Measurements from ENCODE around the gene DNM3. TPM values are rescaled to one million over a fixed set of nuclear protein-coding genes. Genes with fewer than 3 reads are reported as not detected.

The DNM3 gene
- total and polyA plus RNA-seq, 2 experiments from 2014 or later, result 5.2 to 12.2 TPM

GRCh38 chr1:171833091-171833825 is 8.0 kb upstream of the DNM3 start (continued):
- TF ChIP-seq ZNF462 (CRISPR knock-in tag; IDR thresholded peaks at IDR 0.05) (no peak), ZNF331 (CRISPR knock-in tag; IDR thresholded peaks at IDR 0.05; ENCODE audit: low read depth) (no peak), ZNF114 (CRISPR knock-in tag; IDR thresholded peaks at IDR 0.05) (no peak), ETS1 (IDR thresholded peaks at IDR 0.05) (no peak)

GRCh38 chr1:171834821-171835220 is 6.5 kb upstream of the DNM3 start:
- DNase-seq (ENCODE audit: low spot score) (no peak), ATAC-seq (no peak)
- H3K27ac Mint-ChIP-seq, result no peak overlapping the region
- Histone ChIP-seq H3K79me2 (replicated peaks; ENCODE audit: insufficient read depth) (no peaks in the 10 kb centered on the region), H3K4me2 (no peak overlapping the region), H3K4me1 (ENCODE audit: insufficient read depth) (no peaks in the 10 kb centered on the region), H3K9me2 (ENCODE audit: insufficient read depth) (no peaks in the 10 kb centered on the region), H3K27me3 (ENCODE audit: insufficient read depth) (peaks cover 4% of the 10 kb centered on the region; the same call in 1 of the 2 replicates), H3F3A (replicated peaks; ENCODE audit: low read depth) (no peaks in the 10 kb centered on the region), H3K27ac (ENCODE audit: low read depth) (no peak overlapping the region), H2AFZ (no peak overlapping the region), H3K36me3 (ENCODE audit: insufficient read depth) (no peaks in the 10 kb centered on the region), H4K20me1 (replicated peaks; ENCODE audit: insufficient read depth) (no peaks in the 10 kb centered on the region), H3K4me3 (no peak overlapping the region)
- no peaks in the 10 kb centered on the region for H3K9me3 Mint-ChIP-seq
- H3K27me3 Mint-ChIP-seq (ENCODE audit: insufficient read depth, low read depth, poor library complexity), result peaks cover 1% of the 10 kb centered on the region
- H3K36me3 Mint-ChIP-seq (ENCODE audit: low read depth), result no peaks in the 10 kb centered on the region
- H3K4me3 Mint-ChIP-seq, result no peak overlapping the region
- TF ChIP-seq ZNF331 (CRISPR knock-in tag; IDR thresholded peaks at IDR 0.05; ENCODE audit: low read depth) (no peak), ZNF462 (CRISPR knock-in tag; IDR thresholded peaks at IDR 0.05) (no peak), ZNF114 (CRISPR knock-in tag; IDR thresholded peaks at IDR 0.05) (no peak)
- H3K4me1 Mint-ChIP-seq, result no peaks in the 10 kb centered on the region
